ENCODE data around the gene SWI5.
"Not testable (repeated sequence)": the region's sequence is repeated elsewhere in the genome, so short reads cannot be mapped to it uniquely, and the experiment has no call there.

The SWI5 gene

GRCh38 chr9:128276008-128276573 is at the start of gene SWI5:
SWI5 (plus strand) TSS chr9:128276276.
- peak; percentile 100 for DNase-seq (ENCODE audit: low read depth)

- DNase-seq (ENCODE audit: low read depth) = no peak
These were observed 49.7 kb upstream of the SWI5 start for GRCh38 chr9:128226412-128226801.

DNA sequence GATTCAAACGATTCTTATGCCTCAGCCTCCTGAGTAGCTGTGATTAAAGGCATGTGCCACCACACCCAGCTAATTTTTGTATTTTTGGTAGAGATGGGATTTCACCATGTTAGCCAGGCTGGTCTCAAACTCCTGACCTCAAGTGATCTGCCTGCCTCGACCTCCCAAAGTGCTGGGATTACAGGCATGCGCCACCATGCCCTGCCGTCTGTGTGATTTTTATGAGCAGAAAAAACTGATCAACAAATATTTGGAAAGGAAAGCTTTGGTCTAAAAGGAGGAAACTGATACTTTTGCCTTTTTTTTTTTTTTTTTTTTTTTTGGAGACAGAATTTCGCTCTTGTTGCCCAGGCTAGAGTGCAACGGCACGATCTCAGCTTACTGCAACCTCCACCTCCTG is 45.2 kb upstream of the SWI5 start:
- not testable (repeated sequence) for DNase-seq (ENCODE audit: low read depth)

DNA sequence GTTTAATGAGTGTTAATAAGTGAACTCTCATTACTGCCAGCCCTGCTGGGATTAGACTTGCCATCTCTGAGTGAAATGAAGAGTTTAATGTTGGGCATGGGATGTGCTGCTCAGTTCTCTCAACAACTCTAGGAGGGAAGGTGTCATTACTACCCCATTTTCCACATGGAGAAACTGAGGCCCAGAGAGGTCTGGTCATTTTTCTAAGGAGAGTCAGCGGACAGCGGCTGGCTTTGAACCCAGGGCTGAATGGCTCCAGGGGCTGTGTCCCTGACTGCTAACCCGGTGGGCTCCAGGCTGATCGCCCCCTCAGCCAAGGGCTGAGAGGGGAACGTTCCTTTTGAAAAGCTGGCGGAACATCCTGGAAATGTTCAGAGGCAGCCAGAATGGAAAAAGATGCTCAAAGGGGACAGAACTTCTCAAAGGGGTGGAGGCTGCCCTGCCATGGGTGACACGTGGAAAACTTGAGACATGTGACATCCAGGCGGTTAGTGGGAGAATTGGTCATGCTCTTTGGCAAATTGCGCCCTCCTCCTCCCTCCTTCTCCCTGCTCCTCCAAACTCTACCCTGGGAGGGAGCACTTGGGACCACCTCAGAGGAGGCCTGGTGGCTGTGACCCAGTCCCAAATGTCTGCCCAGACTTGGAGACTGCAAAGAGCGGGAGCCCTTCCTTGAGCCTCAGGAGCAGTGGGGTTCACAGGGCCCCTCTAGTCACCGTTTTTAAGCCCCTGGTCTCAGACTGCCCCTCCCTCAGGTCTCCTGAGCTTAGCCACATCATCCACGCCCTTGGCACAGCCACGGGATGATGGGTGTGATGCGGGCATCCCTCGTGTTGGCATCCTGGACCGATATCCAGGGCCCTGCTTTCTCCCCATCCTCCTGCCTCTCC is 44.2 kb upstream of the SWI5 start:
- no peak for DNase-seq (ENCODE audit: low read depth)

- no peak for DNase-seq (ENCODE audit: low read depth)
These were observed 43.3 kb upstream of the SWI5 start for GRCh38 chr9:128232528-128233428.

DNA sequence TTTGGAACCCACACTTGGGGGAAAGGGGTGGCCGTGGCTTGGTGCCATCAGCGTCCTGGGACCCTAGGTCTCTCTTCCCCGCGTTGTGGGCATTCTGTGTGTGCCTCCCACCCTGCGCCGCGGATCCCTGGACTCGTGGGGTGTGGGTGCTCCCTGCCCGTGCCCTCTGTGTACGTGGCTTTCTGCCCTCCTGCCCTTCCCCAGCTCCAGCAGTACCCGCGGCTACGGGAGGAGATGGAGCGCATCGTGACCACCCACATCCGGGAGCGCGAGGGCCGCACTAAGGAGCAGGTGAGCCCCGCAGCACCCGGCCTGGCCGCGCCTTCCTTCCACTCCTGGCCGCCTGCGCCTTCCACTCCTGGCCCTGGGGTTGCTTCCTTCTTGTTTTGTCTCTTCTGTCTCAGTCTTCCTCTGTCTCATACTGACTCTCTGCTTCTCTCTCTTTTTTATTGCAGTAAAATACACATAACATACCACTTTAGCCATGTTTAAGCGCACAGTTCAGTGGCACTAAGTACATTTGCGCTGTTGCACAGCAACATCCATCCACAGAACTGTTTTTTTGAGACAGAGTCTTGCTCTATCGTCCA is 42.2 kb upstream of the SWI5 start:
- no peak for DNase-seq (ENCODE audit: low read depth)

- no peak for DNase-seq (ENCODE audit: low read depth)
These were observed 34.0 kb upstream of the SWI5 start for GRCh38 chr9:128242124-128242523.

DNA sequence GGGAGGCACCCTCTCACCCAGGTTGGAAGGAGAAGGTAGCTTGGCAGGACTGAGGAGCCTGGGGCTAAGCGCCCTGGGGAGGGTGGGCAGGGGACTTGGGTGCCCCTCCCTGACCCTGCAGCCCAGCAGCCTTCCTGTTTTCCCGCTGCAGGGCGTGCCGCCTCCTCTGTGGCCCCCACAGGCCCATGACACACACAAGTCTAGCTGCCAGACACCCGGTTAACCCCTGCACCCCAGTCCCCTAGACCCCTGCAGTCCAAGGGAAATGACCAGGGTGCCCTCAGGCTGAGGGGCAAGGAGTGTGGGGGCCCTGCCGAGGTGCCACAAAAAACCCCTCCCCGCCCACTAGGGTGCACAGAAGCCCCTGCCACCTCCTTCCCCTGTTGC is 33.3 kb upstream of the SWI5 start:
- no peak for DNase-seq (ENCODE audit: low read depth)

DNA sequence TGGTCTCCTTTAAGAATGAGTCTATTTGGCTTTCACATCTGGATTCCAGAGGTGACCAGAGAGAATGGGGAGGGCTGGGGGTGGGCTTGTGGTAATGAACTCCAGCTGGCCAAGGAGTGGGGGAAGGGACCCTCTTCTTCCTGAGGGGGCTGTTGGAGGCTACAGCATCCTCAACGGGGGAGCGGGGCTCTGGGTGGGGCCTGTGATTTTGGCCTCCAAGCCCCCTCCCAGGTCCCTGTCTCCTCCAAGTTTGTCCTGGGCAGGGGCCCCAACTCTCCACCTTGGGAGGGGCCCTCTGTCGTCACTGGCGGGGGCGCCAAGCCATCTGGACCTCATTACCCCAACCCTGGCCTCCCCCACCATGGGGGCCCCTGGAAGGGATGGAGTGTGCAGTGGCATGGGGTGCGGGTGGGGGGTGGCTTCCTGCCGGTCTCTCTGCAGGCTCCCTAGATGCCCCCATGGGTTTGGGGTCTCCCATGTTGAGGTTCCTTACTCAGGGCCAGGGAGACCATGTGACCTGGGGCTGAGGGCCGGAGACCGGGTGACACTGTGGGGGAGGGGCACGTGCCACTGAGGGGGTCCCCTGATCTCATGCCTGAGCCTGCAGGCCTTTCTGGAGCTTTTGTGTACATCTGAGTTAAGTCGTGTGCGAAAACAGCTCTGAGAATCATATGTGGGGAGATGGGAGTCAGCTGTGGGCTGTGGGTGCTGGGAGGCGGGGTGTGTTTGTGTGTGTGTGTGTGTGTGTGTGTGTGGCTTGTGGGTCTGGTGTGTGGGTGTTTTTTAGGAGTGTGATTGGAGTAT is 32.7 kb upstream of the SWI5 start:
- DNase-seq (ENCODE audit: low read depth) = no peak

GRCh38 chr9:128244091-128244836 is 31.8 kb upstream of the SWI5 start:
- DNase-seq (ENCODE audit: low read depth) = no peak

DNA sequence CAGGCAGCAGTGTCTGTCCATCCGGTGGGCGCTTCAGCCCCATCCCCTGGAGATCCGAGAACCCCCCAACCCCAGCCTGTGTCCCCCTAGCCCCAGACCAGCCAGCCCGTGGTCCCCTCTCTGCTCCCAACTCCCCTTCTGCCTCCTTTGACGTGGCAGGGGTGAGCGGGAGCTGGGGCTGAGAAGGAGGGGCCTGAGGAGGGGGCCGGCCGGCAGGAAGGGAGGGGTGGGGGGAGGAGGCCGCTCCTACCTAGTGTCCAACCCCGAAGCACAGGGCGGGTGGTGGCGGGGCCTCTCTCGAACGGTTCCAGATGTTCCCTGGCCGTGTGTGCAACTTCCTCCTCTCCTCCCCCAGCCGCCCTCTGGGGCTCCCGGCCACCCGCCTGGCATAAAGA is 31.2 kb upstream of the SWI5 start:
- DNase-seq (ENCODE audit: low read depth) = no peak

DNA sequence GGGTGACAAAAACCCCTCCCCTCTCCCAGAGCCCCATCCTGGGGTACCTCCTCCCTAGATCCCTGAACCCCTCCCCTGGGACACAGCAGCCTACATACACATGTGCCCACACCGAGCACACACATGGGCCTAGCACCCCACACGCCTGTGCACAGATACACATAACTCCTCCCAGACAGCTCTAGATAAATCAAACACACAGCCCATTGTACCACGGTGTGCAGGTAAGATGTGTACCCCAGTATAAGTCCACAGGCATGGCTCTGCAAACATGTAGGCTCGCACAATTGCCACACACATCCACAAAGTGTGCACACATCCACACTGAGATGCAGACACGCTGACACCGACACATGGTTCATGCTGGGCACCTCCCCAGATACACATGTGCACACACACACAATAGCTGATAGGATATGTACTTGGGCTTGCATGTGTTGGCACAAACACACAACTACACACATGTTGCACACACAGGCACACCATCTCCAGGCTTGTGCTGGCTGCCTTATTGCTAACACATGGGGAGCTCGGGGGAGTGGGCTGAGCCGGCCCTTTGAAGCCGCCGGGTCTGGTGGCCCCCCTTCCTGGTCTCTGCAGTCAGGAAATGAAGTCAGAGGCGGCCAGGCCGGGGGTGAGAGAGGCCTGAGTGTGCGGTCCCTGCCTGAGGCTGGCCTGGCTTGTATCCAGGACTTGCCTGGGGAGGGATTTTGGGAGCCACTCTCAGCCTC is 30.5 kb upstream of the SWI5 start:
- no peak for DNase-seq (ENCODE audit: low read depth)

DNA sequence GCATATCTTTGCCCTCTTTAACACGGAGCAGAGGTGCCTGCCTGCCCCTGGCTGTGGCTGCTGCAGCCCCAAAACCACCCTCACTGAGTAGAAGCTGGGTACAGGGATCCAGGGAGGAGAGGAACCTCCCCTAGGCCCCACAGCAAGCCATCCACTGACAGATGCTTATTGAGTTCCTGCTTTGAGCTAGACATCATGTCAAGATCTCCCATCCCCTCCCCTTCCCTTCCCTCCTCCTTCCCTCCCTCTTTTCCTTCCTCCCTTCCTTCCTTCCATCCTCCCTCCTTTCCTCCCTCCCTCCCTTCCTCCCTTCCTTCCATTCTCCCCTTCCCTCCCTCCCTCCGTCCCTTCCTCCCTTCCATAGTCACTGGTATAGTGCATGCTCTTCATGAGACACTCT is 29.6 kb upstream of the SWI5 start:
- no peak for DNase-seq (ENCODE audit: low read depth)

GRCh38 chr9:128247226-128247803 is 28.8 kb upstream of the SWI5 start:
- no peak for DNase-seq (ENCODE audit: low read depth)

- DNase-seq (ENCODE audit: low read depth) = no peak
These were observed 26.5 kb upstream of the SWI5 start for GRCh38 chr9:128249558-128249907.

- peak; percentile 98 for DNase-seq (ENCODE audit: low read depth)
These were observed 25.9 kb upstream of the SWI5 start for GRCh38 chr9:128249908-128250838.

DNA sequence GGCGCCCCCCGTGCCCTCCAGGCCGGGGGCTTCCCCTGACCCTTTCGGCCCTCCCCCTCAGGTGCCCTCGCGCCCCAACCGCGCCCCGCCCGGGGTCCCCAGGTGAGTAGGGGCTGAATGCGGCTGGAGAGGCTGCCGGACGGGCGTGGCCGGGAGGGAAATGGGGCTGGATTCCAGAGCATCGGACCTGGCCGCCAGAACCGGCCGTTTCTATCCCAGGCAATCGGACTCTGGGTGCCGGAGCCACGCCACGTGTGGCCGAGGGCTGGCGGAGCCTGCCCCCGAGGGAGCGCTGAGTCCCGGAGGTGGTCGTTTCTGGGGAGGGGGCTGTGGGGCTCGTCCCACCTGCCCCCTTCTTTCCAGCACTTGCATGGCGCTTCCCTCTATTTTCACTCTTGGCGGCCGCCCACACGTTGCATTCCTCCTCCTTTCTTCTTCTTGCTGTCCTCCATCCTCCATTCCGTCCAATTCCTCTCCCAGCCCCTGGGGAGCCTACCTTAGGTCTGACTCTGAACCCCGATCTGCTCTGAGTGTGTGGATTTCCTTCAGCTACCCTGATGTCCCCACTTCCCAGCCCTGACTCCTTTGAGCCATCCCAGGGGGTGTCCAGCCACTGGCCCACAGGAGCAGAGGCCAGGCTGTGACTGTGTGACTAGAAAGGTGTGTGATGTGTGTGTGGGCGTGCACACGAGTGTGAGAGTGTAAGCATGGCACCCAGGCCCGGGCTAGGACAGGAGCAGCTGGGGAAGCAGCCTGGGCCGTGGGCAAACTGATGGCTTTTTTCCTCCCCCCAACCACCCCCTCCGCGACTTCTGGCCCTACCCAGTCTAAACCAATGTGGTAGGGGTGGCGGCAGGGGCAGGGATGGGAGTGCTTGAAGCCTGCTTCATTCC is 25.0 kb upstream of the SWI5 start:
- DNase-seq (ENCODE audit: low read depth) = no peak

DNA sequence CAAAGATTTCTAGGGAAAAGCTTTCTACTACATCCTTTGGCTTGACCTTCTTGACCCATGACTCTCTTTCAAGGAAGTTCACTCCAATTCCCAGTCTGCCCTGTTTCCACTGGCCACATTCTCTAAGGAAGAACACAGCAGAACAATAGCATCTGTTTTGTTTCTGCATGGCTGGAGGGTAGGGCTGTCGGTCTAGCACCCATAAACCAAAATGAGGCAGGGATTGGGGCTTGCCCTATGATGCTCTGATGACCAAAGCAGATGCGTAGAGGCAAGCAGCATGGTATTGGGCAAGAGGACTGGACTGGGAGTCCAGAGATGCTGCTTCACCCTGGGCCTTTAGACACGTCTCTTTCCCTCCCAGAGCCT is 24.4 kb upstream of the SWI5 start:
- no peak for DNase-seq (ENCODE audit: low read depth)

All from stimulated activated CD4-positive, alpha-beta T cell treated with anti-CD3 and anti-CD28 coated beads, Interleukin-2, amount 100 ng/mL, for 4 hours (primary cell).